ENCODE measurements around the gene TMEM101. TPM values are rescaled to one million over a fixed set of nuclear protein-coding genes. Genes with fewer than 3 reads are reported as not detected.

The TMEM101 gene
- total RNA-seq, 1 experiment from 2014 or later = 75.5 TPM

DNA sequence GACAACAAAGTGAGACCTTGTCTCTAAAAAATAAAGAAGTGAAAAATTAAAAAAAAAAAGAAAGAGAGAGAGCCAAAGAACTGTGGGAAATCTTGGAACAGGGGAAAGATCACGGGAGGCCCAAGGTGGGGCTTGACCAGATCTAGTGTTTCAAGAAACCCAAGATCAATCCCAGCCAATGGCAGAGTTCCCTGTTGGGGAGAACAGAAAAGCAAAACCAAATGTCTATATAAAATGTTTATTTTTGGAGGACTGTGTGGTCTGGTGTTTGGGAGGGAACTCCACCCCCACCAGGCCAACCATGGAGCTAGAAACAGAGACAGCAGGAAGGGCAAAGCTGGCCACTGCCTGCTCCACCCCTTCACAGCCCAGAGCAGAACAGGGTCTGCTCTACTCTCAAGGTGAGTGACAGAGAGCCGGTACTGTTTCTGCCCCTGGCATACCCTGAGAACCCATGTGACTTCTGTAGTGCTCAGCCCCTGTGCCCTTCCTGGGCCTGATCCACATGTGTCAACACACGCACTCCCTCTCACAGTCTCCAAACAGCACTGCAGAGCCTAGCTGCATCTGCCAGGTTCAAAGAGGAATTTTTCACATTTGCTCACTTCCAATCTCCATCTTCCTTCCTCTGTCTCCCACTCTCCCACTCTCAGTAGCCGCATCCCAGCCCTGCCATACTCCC lies 3.7 kb downstream of the TMEM101 start:
- no peak for DNase-seq
- Histone ChIP-seq H3K27me3 (ENCODE audit: low read length) (no peaks in the 10 kb centered on the region), H3K9ac (ENCODE audit: low read length) (no peak overlapping the region), H3K36me3 (ENCODE audit: low read depth, low read length) (peaks cover 10% of the 10 kb centered on the region; the same call in 1 of the 2 replicates), H3K4me3 (ENCODE audit: low read length) (no peak overlapping the region), H3K79me2 (ENCODE audit: low read length) (peaks cover 33% of the 10 kb centered on the region), H3F3A (ENCODE audit: low read length, unreplicated experiment) (no peaks in the 10 kb centered on the region), H3K27ac (ENCODE audit: low read length) (no peak overlapping the region), H4K20me1 (ENCODE audit: low read length) (no peaks in the 10 kb centered on the region), H2AFZ (ENCODE audit: low read length) (no peak overlapping the region), H3K4me1 (ENCODE audit: insufficient read depth, low read length) (peaks cover 21% of the 10 kb centered on the region; the same call in 1 of the 2 replicates), H3K9me3 (ENCODE audit: low read length) (no peaks in the 10 kb centered on the region), H3K9me2 (replicated peaks; ENCODE audit: low read length) (no peaks in the 10 kb centered on the region), H3K4me2 (ENCODE audit: low read length) (no peak overlapping the region)
- POLR2A ChIA-PET (ENCODE audit: unreplicated experiment) = no interaction called here
- ATAC-seq = no peak
- intact Hi-C loops (cut with micrococcal nuclease) = no loop called here
- no TSS peak for BruUV-seq (replicated peaks)
- TF ChIP-seq EZH2phosphoT487 (IDR thresholded peaks at IDR 0.05; ENCODE audit: borderline replicate concordance, low read length) (no peak), EZH2 (IDR thresholded peaks at IDR 0.05; ENCODE audit: low read length, unreplicated experiment) (no peak), CTCF (conservative IDR thresholded peaks at IDR 0.05; ENCODE audit: low read depth, low read length) (no peak)
- CTCF ChIA-PET = no interaction called here

GRCh38 chr17:44008205-44008909 lies 6.4 kb downstream of the TMEM101 start:
- Histone ChIP-seq H3K9me3 (ENCODE audit: low read length) (no peaks in the 10 kb centered on the region), H3F3A (ENCODE audit: low read length, unreplicated experiment) (no peaks in the 10 kb centered on the region), H3K4me3 (ENCODE audit: low read length) (peak overlapping the region; percentile 83; the same call in 1 of the 2 replicates), H3K4me1 (ENCODE audit: insufficient read depth, low read length) (peaks cover 24% of the 10 kb centered on the region; the same call in 1 of the 2 replicates), H3K27me3 (ENCODE audit: low read length) (no peaks in the 10 kb centered on the region), H3K79me2 (ENCODE audit: low read length) (peaks cover 26% of the 10 kb centered on the region), H3K36me3 (ENCODE audit: low read depth, low read length) (peaks cover 10% of the 10 kb centered on the region; the same call in 1 of the 2 replicates), H3K9ac (ENCODE audit: low read length) (no peak overlapping the region), H3K9me2 (replicated peaks; ENCODE audit: low read length) (no peaks in the 10 kb centered on the region), H3K4me2 (ENCODE audit: low read length) (peak overlapping the region; percentile 96), H4K20me1 (ENCODE audit: low read length) (no peaks in the 10 kb centered on the region), H2AFZ (ENCODE audit: low read length) (no peak overlapping the region), H3K27ac (ENCODE audit: low read length) (no peak overlapping the region)
- intact Hi-C loops (cut with micrococcal nuclease) = loop anchor here (5.0 kb wide), 1 partner anchor 129 kb away; no protein-coding TSS in a partner anchor
- DNase-seq (no peak), ATAC-seq (no peak)
- ChIA-PET CTCF (interaction anchor here (1.1 kb wide), 1 partner anchor 160 kb away, joined by 4 read pairs; no protein-coding TSS in a partner anchor), POLR2A (ENCODE audit: unreplicated experiment) (interaction anchor here (0.6 kb wide), 1 partner anchor 84 kb away, joined by 5 read pairs; no protein-coding TSS in a partner anchor)
- no TSS peak for BruUV-seq (replicated peaks)
- TF ChIP-seq CTCF (conservative IDR thresholded peaks at IDR 0.05; ENCODE audit: low read depth, low read length) (no peak), EZH2 (IDR thresholded peaks at IDR 0.05; ENCODE audit: low read length, unreplicated experiment) (no peak), EZH2phosphoT487 (IDR thresholded peaks at IDR 0.05; ENCODE audit: borderline replicate concordance, low read length) (no peak)
